GM18519 (cell line): ENCODE measurements around the gene CORO1C.
"Not testable (repeated sequence)": the region's sequence is repeated elsewhere in the genome, so short reads cannot be mapped to it uniquely, and the experiment has no call there.

Source experiments
- ATAC-seq: cut with Tn5 transposase; IDR thresholded peaks from one replicate; pipeline ENCODE4 v1.9.1; 2021; ENCODE audit warnings: mild to moderate bottlenecking, moderate library complexity; ENCODE audit not compliant: unreplicated experiment, low FRiP score

The CORO1C gene

DNA sequence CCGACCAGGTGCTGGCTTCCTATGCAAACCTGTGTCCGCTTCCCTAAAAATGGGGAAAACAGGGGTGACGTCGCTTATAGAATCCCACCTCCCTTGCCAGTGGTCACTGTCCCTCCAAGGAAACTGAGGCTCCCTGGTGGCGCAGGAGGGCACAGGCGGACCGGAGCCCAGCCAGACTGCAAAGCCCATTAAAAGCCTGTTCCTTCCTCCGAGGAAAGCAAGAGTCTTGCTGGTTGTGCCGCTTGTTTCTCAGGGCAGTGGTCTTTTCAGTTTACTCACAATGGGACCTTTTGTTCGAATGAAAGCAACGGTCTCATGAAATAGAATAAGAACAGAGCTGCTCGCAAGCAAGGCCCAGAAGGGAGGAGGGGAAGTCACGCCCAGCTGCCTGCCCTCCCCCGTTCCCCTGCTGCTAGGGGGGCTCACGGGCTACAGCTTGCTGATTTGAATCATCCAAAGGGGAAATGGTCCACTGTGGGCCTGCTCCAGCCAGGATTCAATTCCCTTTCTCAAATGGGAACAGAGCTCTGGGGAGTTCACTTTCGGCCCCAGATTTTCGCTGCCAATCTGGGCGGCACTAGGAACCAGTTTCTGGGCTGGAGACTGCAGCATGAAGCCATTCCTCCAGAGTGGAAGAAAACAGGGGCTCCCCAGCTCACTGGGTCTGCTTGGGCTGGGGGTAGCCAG, 93.0 kb downstream of the CORO1C start:
- ATAC-seq = no peak

DNA sequence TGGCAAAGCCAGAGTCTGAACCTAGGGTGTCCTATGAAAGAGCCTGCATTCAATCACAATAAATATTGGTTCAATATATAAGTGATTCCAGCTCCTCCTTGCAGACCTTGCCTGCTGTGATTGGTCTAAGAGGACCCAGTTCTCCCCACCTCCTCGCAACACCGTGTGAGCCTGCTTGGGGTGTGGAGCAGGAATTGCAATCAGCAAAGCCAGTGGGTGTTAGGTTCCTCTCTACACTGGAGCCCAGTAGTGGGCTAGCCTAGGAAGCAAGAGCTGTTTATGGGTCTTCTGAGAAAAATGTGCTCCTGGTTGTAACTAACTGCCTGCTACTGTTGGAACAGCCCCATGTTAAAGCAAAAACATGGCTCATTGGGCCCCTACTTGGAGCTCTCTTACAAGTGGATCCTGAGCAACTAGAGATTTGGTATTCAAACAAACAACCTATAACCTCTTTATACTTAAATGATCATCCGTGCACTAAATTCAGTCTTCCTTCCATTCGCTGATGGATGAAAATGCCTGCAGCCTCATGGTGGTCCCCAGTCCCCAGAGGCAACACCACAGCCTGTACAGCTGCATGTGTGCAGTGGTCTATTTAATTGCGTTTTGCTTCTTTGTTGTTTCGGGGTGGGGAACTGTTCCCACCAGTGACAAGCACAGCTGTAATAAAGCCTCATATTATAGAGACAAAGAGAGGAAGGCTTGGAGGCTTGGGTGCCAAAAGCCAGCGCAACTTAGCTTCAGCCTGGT, 93.9 kb downstream of the CORO1C start:
- no peak for ATAC-seq

DNA sequence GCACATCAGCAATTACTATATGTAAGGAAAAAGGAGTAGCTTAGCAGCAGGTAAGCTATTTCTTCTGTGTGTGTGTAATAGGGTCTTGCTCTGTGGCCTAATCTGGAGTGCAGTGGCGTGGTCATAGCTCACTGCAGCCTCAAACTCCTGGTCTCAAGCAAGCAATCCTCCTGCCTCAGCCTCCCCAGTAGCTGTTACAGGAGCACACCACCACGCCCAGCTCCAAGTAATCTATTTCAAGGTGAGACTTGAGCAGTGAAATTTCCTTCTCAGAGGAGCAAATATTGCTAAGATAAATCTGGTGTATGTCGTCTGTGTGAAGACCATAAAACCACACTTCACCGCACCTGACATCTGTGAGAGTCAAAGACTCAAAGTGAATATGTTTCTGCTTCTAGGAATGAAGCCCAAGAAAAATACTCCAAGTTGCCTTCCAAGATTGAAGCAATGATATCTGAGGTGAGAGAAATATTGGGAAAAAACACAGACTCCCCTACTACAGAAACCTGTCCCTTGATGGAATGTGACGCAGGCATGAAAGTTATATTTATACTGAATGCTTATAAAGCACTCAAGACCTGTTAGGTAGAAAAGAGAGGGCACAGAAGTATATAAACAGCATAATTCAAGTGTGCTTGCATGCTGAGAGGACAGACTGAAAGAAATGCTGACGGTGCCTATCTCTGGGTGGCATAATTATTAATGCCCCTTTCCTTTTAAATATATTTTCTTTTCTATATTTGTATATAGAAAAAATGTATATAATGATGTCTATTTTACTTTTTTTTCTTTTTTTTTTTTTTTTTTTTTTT, 95.1 kb downstream of the CORO1C start:
- no peak for ATAC-seq

DNA sequence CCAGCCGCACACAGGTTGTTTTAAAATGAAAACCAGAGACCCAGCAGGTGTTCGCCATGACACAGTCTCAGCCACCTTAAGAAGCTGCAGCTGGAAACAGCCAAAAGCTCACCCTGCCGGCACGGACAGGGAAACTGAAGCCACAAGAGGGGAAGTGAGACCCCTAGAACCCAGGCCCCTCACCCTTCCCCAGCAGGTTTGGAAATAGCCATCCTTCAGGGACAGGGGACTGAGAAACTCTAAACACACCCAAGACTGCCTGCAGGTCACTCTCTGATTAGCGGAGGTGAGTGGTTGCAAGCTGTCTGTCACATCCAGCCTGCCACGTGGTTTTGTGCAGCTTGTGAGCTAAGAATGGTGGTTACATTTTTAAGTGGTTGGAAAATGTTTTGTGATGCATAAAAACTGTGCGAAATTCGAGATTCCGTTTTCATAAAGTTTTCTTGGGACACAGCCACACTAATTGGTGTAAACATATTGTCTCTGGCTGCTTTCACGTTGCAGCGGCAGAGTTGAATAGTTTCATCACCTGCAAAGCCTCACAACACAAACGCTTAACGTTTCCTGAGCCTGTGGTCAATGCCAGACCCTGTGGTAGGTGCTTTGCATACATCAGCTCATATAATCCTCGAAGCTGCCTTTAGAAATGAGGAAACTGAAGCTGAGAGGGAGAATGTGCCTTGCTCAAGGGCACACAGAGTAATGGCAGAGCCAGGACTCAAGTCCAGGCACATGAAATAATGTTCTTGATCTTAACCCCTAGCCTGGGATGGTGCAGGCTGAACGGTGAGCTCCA, 95.9 kb downstream of the CORO1C start:
- peak; percentile 46 for ATAC-seq

DNA sequence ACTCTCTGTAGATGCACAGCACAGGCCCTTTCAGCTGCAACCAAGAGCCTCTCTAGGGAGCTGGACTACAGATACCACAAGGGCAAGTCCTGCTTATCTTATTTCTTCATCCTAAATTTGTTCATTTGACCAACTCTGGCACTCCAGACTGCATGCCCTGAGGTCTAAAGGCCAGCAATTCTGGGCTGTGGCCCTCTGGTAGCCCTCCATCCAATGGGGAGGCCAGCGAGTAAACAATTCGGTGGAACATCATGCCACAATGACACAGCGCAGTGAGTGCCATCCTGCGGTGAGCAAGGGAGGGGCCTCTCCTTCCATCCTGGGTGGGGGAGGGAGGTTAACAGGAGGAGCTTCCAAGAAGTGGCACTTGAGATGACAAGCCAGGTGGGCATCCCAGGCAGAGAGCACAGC, 97.0 kb downstream of the CORO1C start:
- no peak for ATAC-seq

DNA sequence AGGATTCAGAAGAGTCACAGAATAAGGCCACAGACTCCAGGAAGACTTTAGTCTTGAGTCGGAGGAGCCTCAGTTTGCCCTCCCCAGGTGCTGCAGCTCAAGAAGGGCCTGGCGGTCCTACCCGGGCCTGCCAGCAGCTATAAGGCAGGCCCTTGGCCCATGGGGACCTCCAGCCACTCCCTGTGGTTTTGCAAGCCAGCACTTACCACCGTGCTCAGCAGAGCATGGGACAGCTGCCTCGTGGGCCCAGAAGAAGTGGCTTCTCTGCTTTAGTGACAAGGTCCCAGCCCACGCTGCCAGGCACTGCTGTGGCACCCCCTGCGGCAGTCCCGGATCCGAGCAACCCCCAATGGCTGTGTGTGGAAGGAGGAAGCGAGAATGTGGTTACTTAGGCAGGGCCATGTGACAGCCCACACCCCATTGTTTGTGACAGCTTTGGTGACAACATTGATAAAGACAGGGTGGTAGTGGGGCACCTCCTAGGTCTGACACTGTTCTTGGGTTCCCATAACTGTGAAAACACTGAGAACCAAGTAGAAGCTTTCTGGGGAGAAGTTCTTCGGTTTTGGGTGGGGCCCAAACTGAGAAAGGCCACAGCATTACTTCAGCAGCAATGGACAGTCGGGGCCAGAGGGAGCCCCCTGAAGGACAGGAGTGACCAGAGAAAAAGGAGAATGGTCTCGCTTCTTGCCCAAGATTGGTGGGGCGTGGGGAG, 97.6 kb downstream of the CORO1C start, which contains the start of gene SELPLG:
Gene SELPLG (minus strand): TSS at position 361 of the 715 bp plus-strand sequence. CDS start 9,587 bp downstream, outside the sequence.
- ATAC-seq = peak; percentile 53

DNA sequence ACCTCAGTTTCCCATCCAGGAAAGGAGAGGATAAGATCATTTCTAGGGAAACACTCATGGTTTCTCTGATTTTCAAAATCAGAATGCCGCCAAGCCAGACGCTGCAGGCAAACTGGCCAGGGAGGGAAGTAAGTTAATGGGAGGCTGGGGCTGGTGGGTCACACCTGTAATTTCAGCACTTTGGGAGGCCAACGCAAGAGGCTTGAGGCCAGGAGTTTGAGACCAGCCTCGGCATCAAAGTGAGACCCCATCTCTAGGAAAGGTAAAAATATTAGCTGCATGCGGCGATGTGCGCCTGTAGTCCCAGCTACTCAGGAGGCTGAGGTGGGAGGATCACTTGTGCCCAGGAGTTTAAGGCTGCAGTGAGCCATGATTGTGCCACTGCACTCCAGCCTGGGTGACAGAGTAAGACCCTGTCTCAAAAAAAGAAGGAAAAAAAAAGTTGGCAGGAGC, 98.2 kb downstream of the CORO1C start:
- ATAC-seq = no peak

DNA sequence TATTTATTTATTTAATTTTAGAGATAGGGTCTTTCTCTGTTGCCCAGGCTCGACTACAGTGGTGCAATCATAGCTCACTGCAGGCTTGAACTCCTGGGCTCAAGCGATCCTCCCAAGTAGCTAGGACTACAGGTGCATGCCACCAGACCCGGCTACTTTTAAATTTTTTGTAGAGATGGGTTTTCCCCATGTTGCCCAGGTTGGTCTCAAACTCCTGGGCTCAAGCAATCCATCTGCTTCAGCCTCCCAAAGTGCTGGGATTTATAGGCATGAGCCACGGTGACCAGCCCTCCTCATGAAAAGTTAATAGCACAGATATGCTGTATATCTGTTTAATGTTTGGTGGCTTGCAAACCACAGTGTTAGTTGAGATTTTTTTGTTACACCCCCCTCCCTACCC, 100.1 kb downstream of the CORO1C start:
- not testable (repeated sequence) for ATAC-seq

DNA sequence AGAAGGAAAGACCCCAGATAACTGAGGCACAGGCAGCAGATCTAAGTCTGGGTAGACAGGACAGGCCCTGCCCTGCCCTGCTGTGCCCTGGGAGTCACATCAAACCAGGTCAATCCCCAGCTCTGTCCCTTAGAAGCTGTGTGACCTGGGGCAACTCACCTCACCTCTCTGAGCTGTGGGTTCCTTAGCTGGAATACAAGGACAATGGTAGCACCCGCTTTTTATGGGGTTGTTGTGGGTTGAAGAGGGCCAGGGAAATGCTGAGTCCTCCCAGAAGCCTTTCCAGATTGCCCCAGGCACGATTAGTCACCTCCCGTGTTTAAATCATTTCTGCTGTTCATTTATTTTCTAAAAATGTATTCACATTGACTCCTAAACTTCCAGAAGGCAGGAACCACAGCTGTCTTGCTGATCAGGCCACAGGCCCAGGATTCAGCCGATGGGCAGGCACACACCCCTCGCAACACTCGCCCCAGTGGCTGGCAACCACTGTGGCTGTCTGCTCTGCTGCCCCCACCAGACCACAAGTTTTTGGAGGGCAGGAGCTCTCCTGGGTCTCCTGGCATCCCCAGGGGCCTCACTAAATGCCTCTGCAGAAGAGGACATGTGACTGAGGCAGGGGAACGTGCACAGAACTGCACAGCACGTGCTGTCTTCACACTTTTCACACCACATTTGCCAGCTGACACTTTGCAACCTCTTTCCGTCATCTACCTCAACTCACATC, 100.7 kb downstream of the CORO1C start:
- ATAC-seq = no peak

DNA sequence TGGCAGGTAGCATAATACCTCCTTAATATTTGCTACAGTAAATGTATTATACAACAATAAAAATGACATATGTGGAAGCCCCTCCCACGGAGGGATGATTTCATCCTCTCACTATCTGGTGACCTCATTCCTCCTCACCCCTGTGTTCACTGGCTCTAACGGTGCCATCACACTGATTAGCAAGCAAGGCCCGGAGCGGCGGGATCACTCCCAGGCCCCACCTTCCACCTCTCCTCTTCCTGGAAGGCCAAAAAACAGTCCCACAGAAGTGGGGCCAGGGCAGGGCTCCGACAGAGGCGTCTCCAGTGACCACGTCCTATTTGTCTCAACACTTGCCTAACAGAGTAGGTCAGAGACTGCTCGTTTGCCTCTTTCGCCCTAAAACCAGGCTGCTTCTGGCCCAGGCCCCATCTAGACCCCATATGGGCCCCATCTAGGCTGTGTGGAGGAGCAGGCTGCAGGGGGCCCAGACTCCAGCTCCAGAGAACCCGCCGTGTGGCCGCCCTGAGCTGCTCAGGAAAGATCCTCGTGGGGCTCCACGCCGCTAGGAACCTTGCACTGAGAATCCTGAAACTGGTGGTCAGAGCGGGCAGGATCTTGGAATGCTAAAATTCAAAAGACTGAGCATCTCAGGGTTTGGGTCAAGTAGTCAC, 101.4 kb downstream of the CORO1C start:
- no peak for ATAC-seq

DNA sequence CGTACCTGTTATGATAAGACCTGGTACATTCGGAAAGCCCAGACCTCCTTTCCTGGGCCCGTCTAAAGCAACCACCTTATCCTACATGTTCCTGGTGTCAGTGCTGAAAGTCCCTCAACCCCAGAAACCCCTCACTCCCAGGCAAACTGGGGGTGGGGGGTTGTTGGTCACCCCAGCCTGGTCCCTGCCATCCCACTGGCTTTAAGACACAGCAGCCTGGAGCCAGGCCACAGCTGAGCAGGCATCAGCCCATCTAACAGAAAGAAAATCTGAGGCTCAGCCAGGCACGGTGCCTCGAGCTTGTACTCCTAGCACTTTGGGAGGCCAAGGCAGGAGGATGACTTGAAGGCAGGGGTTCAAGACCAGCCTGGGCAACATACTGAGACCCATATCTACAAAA, 102.2 kb downstream of the CORO1C start:
- no peak for ATAC-seq

DNA sequence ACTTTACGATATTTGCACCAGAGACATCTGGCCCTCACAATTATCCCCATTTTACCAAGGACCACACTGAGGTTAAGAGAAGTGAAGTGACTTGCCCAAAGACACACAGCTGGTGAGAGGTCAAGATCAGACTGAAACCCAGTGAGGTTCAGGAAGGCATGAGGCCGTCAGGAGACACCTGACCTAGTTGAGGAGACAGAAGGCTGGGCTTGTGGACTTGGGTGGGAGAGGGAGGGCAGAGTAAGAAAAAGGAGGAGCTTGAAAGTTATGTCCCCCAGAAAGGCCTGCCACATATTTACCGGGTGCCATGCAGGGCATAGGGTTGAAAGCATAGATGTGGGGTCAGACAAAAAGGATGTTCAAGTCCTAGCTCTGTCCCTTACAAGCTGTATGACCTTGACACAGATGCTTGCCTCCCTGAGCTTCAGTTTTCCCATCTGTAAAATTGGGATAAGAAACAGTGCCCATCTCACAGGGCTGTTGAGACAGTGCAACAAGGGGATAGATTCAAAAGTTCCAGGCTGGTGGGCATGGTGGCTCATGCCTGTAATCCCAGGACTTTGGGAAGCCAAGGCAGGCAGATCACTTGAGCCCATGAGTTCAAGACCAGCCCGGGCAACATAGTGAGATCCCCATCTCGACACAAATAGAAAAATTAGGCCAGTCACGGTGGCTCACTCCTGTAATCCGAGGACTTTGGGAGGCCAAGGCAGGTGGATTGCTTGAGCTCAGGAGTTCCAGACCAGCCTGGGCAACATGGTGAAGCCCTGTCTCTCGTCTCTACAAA, 104.0 kb downstream of the CORO1C start:
- no peak for ATAC-seq

DNA sequence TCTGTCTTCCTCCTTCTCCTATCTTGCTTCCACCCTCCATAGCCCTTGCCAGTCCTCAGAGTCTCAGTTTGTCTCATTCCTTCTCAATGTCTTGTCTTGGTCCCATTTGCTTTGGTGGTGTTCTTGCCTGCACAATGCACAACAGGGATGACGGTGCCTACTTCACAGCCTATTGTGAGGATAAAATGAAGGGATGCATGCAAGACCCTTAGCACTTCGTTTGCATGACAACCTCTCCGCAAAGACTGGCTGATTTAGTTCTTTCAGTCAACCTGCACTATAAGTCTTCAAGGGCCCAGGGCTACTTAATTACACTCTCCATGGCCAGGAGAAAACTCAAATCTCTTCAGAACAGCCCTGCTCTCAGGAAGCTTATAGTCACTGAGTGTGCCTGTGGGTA, 106.1 kb downstream of the CORO1C start:
- no peak for ATAC-seq

DNA sequence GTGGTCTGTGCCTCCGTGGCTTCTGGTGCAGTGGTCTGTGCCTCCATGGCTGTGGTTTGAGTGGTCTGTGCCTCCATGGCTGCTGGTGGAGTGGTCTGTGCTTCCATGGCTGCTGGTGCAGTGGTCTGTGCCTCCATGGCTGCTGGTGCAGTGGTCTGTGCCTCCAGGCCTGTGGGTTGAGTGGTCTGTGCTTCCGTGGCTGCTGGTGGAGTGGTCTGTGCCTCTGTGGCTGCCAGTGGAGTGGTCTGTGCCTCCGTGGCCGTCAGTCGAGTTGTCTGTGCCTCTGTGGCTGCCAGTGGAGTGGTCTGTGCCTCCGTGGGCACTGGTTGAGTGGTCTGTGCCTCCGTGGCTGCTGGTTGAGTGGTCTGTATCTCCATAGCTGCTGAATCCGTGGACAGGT, 107.7 kb downstream of the CORO1C start:
- ATAC-seq = no peak

DNA sequence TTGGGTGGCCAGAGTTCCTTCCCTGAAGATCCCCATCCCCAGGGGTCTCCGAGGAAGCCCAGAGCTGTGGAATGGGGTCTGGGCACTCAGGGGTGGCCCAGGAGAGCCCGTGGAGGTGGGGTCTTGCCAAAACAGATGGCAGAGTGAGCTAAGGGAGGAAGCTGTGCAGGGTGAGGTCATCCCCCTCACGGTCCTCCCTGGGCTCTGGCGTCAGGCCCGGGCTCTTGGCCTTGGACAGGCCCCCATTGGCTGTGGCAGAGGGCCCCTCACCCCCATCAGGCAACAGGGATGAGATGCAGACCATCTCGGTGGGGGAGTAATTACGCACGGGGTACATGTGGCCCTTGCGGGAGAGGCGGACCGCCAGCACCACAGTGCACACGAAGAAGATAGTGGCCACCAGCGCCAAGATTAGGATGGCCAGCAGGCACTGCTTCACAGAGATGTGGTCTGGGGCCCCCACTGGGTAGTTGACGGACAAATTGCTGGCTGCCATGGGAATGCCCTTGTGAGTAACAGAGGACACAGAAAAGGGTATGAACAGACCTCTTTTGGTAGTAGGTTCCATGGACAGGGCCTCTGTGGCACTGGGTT, 108.3 kb downstream of the CORO1C start:
- ATAC-seq = no peak

DNA sequence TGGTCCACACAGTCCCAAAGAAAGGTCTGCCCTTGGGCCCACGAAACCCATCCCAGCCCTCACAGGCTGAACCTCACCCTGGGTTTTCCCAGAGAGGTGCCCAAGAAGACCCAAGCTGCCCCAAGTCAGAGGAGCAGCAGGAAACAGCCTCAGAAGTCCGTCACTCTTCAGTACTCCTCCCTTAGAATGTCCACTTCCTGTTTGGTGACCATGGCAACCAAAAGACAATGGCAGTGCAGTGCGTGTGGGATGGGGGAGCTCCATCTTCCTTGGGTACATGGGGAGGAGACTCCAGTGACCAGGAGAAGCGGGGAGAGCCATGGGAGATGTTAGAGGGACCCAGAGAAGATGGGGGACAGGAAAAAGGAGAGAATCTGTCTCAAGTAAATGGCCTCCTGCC, 108.9 kb downstream of the CORO1C start:
- no peak for ATAC-seq

DNA sequence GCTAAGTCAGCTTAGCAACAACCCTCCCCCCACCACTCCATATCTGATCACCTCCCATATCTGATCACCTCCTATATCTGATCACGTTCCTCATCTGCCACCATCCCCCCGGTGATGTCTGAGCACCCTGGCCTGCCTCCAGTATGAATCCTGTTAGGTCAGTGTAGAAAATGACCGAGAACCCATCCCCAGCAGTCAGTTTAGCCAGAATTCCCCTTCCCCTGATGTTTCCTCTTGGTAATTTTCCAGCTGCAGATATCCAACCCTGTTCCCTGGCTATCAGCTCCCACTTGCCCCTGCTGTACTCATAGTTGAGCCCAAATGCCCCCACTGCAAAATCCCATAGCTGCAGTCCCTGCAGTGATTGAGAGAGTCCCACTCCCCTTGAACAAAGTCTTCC, 110.2 kb downstream of the CORO1C start:
- no peak for ATAC-seq
